HFFc6 (cell line): ENCODE data around the gene BRCA2. TPM values are rescaled to one million over a fixed set of nuclear protein-coding genes. Genes with fewer than 3 reads are reported as not detected.

Experiments
- DNase-seq: peaks from one replicate; pipeline ENCODE4 v3.0.0-alpha.2; 2018
- H3K27ac Mint-ChIP-seq: 2 replicates; pipeline ENCODE4 v1.8.0; 2020; ENCODE audit warnings: mild to moderate bottlenecking, mixed read lengths
- H3K27me3 Mint-ChIP-seq: 2 replicates; pipeline ENCODE4 v1.8.0; 2021; ENCODE audit warnings: mild to moderate bottlenecking, moderate library complexity, mixed read lengths; ENCODE audit not compliant: insufficient read depth
- H3K36me3 Mint-ChIP-seq: 2 replicates; pipeline ENCODE4 v1.8.0; 2021; ENCODE audit warnings: low read depth, mixed read lengths
- H3K4me1 Mint-ChIP-seq: 2 replicates; pipeline ENCODE4 v1.8.0; 2020; ENCODE audit warnings: low read depth, mixed read lengths
- H3K4me3 Mint-ChIP-seq: 2 replicates; pipeline ENCODE4 v1.8.0; 2020; ENCODE audit warnings: mild to moderate bottlenecking, moderate library complexity, mixed read lengths
- H3K9me3 Mint-ChIP-seq: 2 replicates; pipeline ENCODE4 v1.8.0; 2020; ENCODE audit warnings: mild to moderate bottlenecking, mixed read lengths
- CTCF ChIP-seq: fragments of 200-600 bp; sonication (generic); IDR thresholded peaks from 2 replicates; pipeline ENCODE4 v1.5.0; 2021; ENCODE audit warnings: antibody characterized with exemption, mild to moderate bottlenecking
- total RNA-seq, 6 experiments: library from RNA; stranded (reverse); fragmentation: NEBNext Ultra II Directional; extraction: Animal tissue kit (Norgen Biotek cat#: 25700); gene quantifications; 2 replicates in 1 of 6; 3 replicates in 5 of 6; pipeline ENCODE4 v1.2.3, GENCODE V29; 2021

Gene BRCA2
- total RNA-seq, 6 experiments from 2014 or later, result 4.0 to 8.4 (median 8.2) TPM

GRCh38 chr13:32390484-32390883 lies 75.2 kb downstream of the BRCA2 start:
- no peaks in the 10 kb centered on the region for H3K36me3 Mint-ChIP-seq

GRCh38 chr13:32391101-32391619 lies 75.9 kb downstream of the BRCA2 start:
- Mint-ChIP-seq H3K4me1 (0 out of 2 replicates have a peak, but pooled peaks cover 5% of the 10 kb centered on the region), H3K9me3 (no peaks in the 10 kb centered on the region), H3K27ac (no peak overlapping the region), H3K27me3 (peaks cover 1% of the 10 kb centered on the region; the same call in 1 of the 2 replicates), H3K36me3 (no peaks in the 10 kb centered on the region), H3K4me3 (no peak overlapping the region)
- TF ChIP-seq CTCF, result no peak
- peak; percentile 3 for DNase-seq

More at GRCh38 chr13:32390484-32390883, 75.2 kb downstream of the BRCA2 start:
- no peak for DNase-seq
- TF ChIP-seq CTCF, result no peak
- Mint-ChIP-seq H3K4me1 (0 out of 2 replicates have a peak, but pooled peaks cover 5% of the 10 kb centered on the region), H3K27ac (no peak overlapping the region), H3K4me3 (no peak overlapping the region), H3K9me3 (no peaks in the 10 kb centered on the region), H3K27me3 (peaks cover 1% of the 10 kb centered on the region; the same call in 1 of the 2 replicates)

GRCh38 chr13:32403108-32403507 lies 87.8 kb downstream of the BRCA2 start:
- no peaks in the 10 kb centered on the region for H3K36me3 Mint-ChIP-seq
- H3K27me3 Mint-ChIP-seq, result no peaks in the 10 kb centered on the region; the same call in 1 of the 2 replicates
- no peak for DNase-seq
- TF ChIP-seq CTCF, result no peak
- H3K4me1 Mint-ChIP-seq, result no peaks in the 10 kb centered on the region
- no peaks in the 10 kb centered on the region for H3K9me3 Mint-ChIP-seq
- H3K27ac Mint-ChIP-seq, result no peak overlapping the region
- no peak overlapping the region for H3K4me3 Mint-ChIP-seq

- DNase-seq, result no peak
- Mint-ChIP-seq H3K4me1 (peaks cover 23% of the 10 kb centered on the region), H3K27ac (no peak overlapping the region), H3K27me3 (no peaks in the 10 kb centered on the region), H3K9me3 (no peaks in the 10 kb centered on the region), H3K36me3 (no peaks in the 10 kb centered on the region), H3K4me3 (no peak overlapping the region)
- TF ChIP-seq CTCF, result no peak
Measured at GRCh38 chr13:32407854-32408253, 92.5 kb downstream of the BRCA2 start.

GRCh38 chr13:32408296-32409000 lies 93.1 kb downstream of the BRCA2 start:
- no peaks in the 10 kb centered on the region for H3K9me3 Mint-ChIP-seq
- DNase-seq, result no peak
- no peak for TF ChIP-seq CTCF
- no peaks in the 10 kb centered on the region for H3K36me3 Mint-ChIP-seq
- no peak overlapping the region for H3K27ac Mint-ChIP-seq
- H3K27me3 Mint-ChIP-seq, result no peaks in the 10 kb centered on the region
- no peak overlapping the region for H3K4me3 Mint-ChIP-seq
- H3K4me1 Mint-ChIP-seq, result peaks cover 23% of the 10 kb centered on the region
